Heart left ventricle (tissue), 13 donors: ENCODE data around the gene ALG1.
"Not testable (repeated sequence)": the region's sequence is repeated elsewhere in the genome, so short reads cannot be mapped to it uniquely, and the experiment has no call there.

Source experiments
- POLR2A ChIP-seq, 2 donors: fragments of 450-650 bp; IDR thresholded peaks; one replicate each; pipeline ENCODE4 v1.6.1; 2017; ENCODE audit warnings: antibody characterized with exemption in 2 of 2, mild to moderate bottlenecking in 2 of 2, moderate library complexity in 2 of 2
- TF ChIP-seq, protein P1 (sequence below), 12 donors: fragments of 200-600 bp; sonication (generic) in 4 of 12; IDR thresholded peaks; one replicate each; pipeline versions ENCODE4 v1.5.0 to v1.8.0; 2018 to 2022; ENCODE audit warnings: antibody characterized with exemption in 12 of 12, mild to moderate bottlenecking in 5 of 12
- donor health status: ischemic (EF 13 %, LVEDD 7.1; RV severe dilation, severe dysfunction).
- donor health status: DM: no; HTN: yes; CAD: no.
- donor health status: DM: no; HTN: no; CAD: no.
- donor health status: ischemic (EF 25% LVEDD 6.9; RV normal size, moderate dysfunction).
- donor health status: ischemic (EF 25% LVEDD 5.7; RV mildly dilated, moderate dysfunction).
- donor health status: ischemic (EF 35%, LVEDD 5.7; RV mildly dilated, moderate dysfunction).
- donor health status: nonischemic (EF 11% LVEDD 7.7; RV severe dilation, severe dysfunction).
- donor health status: DM: yes; HTN: yes; CAD: no.
- donor health status: PGD.
- donor health status: ischemic (EF 29% LVEDD 5.4; RV normal size, mild dysfunction).
- donor health status: nonischemic (EF 23%, LVEDD 6.1; RV moderate dilation, normal function).

DNA sequence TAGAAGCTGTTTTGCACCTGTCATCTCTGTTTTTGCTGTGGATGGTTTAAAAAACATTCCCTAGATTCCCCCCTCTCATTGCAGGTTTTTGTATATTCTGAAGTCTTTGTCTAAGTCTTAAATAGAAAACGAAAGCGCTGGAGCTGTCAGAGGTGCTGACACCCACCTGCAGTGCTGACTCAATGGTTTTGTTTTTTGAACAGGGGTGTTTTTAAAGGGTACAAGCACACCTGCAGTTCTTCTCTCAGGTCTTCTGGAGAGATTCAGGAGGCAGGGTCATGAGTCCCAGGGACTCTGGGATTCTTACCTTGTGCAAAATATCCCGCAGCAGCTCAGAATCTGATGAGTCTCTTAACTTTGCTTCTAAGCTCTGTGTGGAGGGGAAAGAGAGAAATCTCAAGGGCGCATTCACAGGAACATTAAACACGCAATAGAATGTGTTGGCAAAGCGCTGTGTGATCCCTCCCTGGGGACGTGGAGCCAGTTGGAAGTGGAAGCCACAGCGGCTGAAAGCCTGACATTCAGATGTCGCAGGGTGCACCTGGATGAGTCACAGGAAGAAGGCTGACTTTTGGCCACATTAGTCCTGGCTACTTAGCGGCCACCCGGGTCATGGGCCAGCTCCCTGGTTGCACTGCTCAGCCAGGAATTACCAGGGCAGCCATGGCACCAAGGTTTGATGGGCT is 23.6 kb downstream of the ALG1 start:
- TF ChIP-seq, protein P1, sequence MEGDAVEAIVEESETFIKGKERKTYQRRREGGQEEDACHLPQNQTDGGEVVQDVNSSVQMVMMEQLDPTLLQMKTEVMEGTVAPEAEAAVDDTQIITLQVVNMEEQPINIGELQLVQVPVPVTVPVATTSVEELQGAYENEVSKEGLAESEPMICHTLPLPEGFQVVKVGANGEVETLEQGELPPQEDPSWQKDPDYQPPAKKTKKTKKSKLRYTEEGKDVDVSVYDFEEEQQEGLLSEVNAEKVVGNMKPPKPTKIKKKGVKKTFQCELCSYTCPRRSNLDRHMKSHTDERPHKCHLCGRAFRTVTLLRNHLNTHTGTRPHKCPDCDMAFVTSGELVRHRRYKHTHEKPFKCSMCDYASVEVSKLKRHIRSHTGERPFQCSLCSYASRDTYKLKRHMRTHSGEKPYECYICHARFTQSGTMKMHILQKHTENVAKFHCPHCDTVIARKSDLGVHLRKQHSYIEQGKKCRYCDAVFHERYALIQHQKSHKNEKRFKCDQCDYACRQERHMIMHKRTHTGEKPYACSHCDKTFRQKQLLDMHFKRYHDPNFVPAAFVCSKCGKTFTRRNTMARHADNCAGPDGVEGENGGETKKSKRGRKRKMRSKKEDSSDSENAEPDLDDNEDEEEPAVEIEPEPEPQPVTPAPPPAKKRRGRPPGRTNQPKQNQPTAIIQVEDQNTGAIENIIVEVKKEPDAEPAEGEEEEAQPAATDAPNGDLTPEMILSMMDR (IDR thresholded peaks at IDR 0.05), result not testable (repeated sequence)
- TF ChIP-seq POLR2A (IDR thresholded peaks at IDR 0.05), result not testable (repeated sequence)
